Cardiac fibroblast (primary cell): Measurements from ENCODE around the gene PRR36.

Source experiments
- DNase-seq, 2 donors: peaks; one replicate each; pipeline versions ENCODE4 v3.0.0 to v3.0.0-alpha.2; 2010; ENCODE audit warnings: low read depth in 2 of 2
- H3K4me3 ChIP-seq, 2 donors: replicated peaks in 1 of 2; 1 replicate in 1 of 2; 2 replicates in 1 of 2; pipeline ENCODE4 v1.5.1; 2011; ENCODE audit warnings: low read depth in 2 of 2, low read length in 2 of 2, mild to moderate bottlenecking in 2 of 2, moderate library complexity in 1 of 2
- CTCF ChIP-seq: IDR thresholded peaks from one replicate; pipeline ENCODE4 v1.5.1; 2011; ENCODE audit warnings: low read depth, mild to moderate bottlenecking, low read length, inconsistent platforms

Gene PRR36

GRCh38 chr19:7885818-7886217, 11.6 kb upstream of the PRR36 start:
- no peak overlapping the region for H3K4me3 ChIP-seq
- no peak for DNase-seq
- TF ChIP-seq CTCF, result no peak

GRCh38 chr19:7883796-7884570, 9.8 kb upstream of the PRR36 start:
- peak; percentile 49 to 70 for DNase-seq
- no peak for TF ChIP-seq CTCF
- no peak overlapping the region for H3K4me3 ChIP-seq

- DNase-seq, result no peak
- H3K4me3 ChIP-seq, result no peak overlapping the region
- TF ChIP-seq CTCF, result no peak
Observed at GRCh38 chr19:7883105-7883504, 8.9 kb upstream of the PRR36 start.

- no peak for DNase-seq
- TF ChIP-seq CTCF, result no peak
- no peak overlapping the region for H3K4me3 ChIP-seq
Observed at GRCh38 chr19:7881910-7882309, 7.7 kb upstream of the PRR36 start.

- no peak for DNase-seq
Observed at GRCh38 chr19:7879836-7880235, 5.6 kb upstream of the PRR36 start.

GRCh38 chr19:7879111-7879807, 5.1 kb upstream of the PRR36 start:
- TF ChIP-seq CTCF, result no peak
- no peak overlapping the region for H3K4me3 ChIP-seq
- no peak for DNase-seq

More at GRCh38 chr19:7879836-7880235, 5.6 kb upstream of the PRR36 start:
- no peak overlapping the region for H3K4me3 ChIP-seq
- TF ChIP-seq CTCF, result no peak
